GM23338 (cell line): ENCODE measurements around the gene CAMK2N2. TPM values are rescaled to one million over a fixed set of nuclear protein-coding genes. Genes with fewer than 3 reads are reported as not detected.

Source experiments
- ATAC-seq: fragments of 200-7000 bp; cut with Tn5 transposase; 3 replicates; pipeline ENCODE4 v1.9.1; 2020
- DNase-seq: peaks from one replicate; pipeline ENCODE4 v3.0.0-alpha.2; 2015; ENCODE audit warnings: low spot score
- H2AFZ ChIP-seq: fragments of 200-600 bp; sonication (generic); 2 replicates; pipeline ENCODE4 v1.8.0; 2016; ENCODE audit warnings: antibody characterized with exemption, mild to moderate bottlenecking, moderate library complexity
- H3F3A ChIP-seq: fragments of 200-600 bp; sonication (generic); replicated peaks from 2 replicates; pipeline ENCODE4 v1.8.0; 2017; ENCODE audit warnings: antibody characterized with exemption, mixed run types, low read depth
- H3K27ac ChIP-seq: fragments of 200-600 bp; sonication (generic); 2 replicates; pipeline ENCODE4 v1.6.1; 2016; ENCODE audit warnings: low read depth
- H3K27me3 ChIP-seq: fragments of 200-600 bp; sonication (generic); 2 replicates; pipeline ENCODE4 v1.8.0; 2016; ENCODE audit warnings: mild to moderate bottlenecking, mixed run types, moderate library complexity; ENCODE audit not compliant: insufficient read depth
- H3K36me3 ChIP-seq: fragments of 200-600 bp; sonication (generic); 2 replicates; pipeline ENCODE4 v1.8.0; 2016; ENCODE audit warnings: mild to moderate bottlenecking; ENCODE audit not compliant: insufficient read depth
- H3K4me1 ChIP-seq: fragments of 200-600 bp; sonication (generic); 2 replicates; pipeline ENCODE4 v1.8.0; 2016; ENCODE audit warnings: mild to moderate bottlenecking, moderate library complexity; ENCODE audit not compliant: insufficient read depth
- H3K4me2 ChIP-seq: fragments of 200-600 bp; sonication (generic); 2 replicates; pipeline ENCODE4 v1.7.1; 2017; ENCODE audit warnings: mixed run types
- H3K4me3 ChIP-seq: fragments of 200-600 bp; sonication (generic); 2 replicates; pipeline ENCODE4 v1.6.1; 2016; ENCODE audit warnings: mixed run types
- H3K79me2 ChIP-seq: fragments of 200-600 bp; sonication (generic); replicated peaks from 2 replicates; pipeline ENCODE4 v1.8.0; 2017; ENCODE audit warnings: mild to moderate bottlenecking; ENCODE audit not compliant: insufficient read depth
- H3K9me2 ChIP-seq: fragments of 200-600 bp; sonication (generic); 2 replicates; pipeline ENCODE4 v1.8.0; 2017; ENCODE audit not compliant: insufficient read depth
- H4K20me1 ChIP-seq: fragments of 200-600 bp; sonication (generic); replicated peaks from 2 replicates; pipeline ENCODE4 v1.8.0; 2017; ENCODE audit warnings: mild to moderate bottlenecking; ENCODE audit not compliant: insufficient read depth
- H3K27ac Mint-ChIP-seq: 2 replicates; pipeline ENCODE4 v1.8.0; 2020; ENCODE audit warnings: inconsistent platforms, mild to moderate bottlenecking, moderate library complexity, mixed read lengths
- H3K27me3 Mint-ChIP-seq: 3 replicates; pipeline ENCODE4 v1.8.0; 2022; ENCODE audit warnings: low read depth, mild to moderate bottlenecking, moderate library complexity, mixed read lengths, inconsistent platforms; ENCODE audit not compliant: insufficient read depth, poor library complexity
- H3K36me3 Mint-ChIP-seq: 3 replicates; pipeline ENCODE4 v1.8.0; 2021; ENCODE audit warnings: low read depth, mild to moderate bottlenecking, inconsistent platforms, moderate library complexity, mixed read lengths
- H3K4me1 Mint-ChIP-seq: 3 replicates; pipeline ENCODE4 v1.8.0; 2020; ENCODE audit warnings: mild to moderate bottlenecking, inconsistent platforms, mixed read lengths
- H3K4me3 Mint-ChIP-seq: 3 replicates; pipeline ENCODE4 v1.8.0; 2021; ENCODE audit warnings: moderate library complexity, mild to moderate bottlenecking, inconsistent platforms, mixed read lengths
- H3K9me3 Mint-ChIP-seq: 3 replicates; pipeline ENCODE4 v1.8.0; 2020; ENCODE audit warnings: moderate library complexity, mild to moderate bottlenecking, inconsistent platforms, mixed read lengths
- CREB1 ChIP-seq: fragments of 250-450 bp; sonication (Bioruptor Pico); IDR thresholded peaks from 2 replicates; pipeline ENCODE4 v1.5.0; 2020; ENCODE audit warnings: low read depth, mild to moderate bottlenecking, moderate library complexity
- EZH2 ChIP-seq: fragments of 200-600 bp; sonication (generic); IDR thresholded peaks from one replicate; pipeline ENCODE4 v1.8.0; 2017; ENCODE audit warnings: antibody characterized with exemption, mild to moderate bottlenecking, low read depth; ENCODE audit not compliant: unreplicated experiment
- EZH2phosphoT487 ChIP-seq: fragments of 200-600 bp; sonication (generic); IDR thresholded peaks from one replicate; pipeline ENCODE4 v1.8.1; 2018; ENCODE audit warnings: antibody characterized with exemption; ENCODE audit not compliant: unreplicated experiment
- JUNB ChIP-seq: IDR thresholded peaks from one replicate; pipeline ENCODE4 v1.6.1; 2016; ENCODE audit warnings: antibody characterized with exemption; ENCODE audit not compliant: unreplicated experiment
- NANOG ChIP-seq: IDR thresholded peaks from 2 replicates; pipeline ENCODE4 v1.6.1; 2016; ENCODE audit warnings: antibody characterized with exemption, borderline replicate concordance
- POLR2AphosphoS5 ChIP-seq: IDR thresholded peaks from 2 replicates; pipeline ENCODE4 v1.6.1; 2016; ENCODE audit warnings: antibody characterized with exemption, low read depth
- STAT1 ChIP-seq: IDR thresholded peaks from one replicate; pipeline ENCODE4 v1.6.1; 2016; ENCODE audit warnings: antibody characterized with exemption; ENCODE audit not compliant: unreplicated experiment
- ZNF114 ChIP-seq: fragments of 250-450 bp; sonication (Bioruptor Pico); IDR thresholded peaks from 2 replicates; pipeline ENCODE4 v1.5.0; 2020; ENCODE audit warnings: mild to moderate bottlenecking, moderate library complexity
- ZNF331 ChIP-seq: fragments of 250-450 bp; sonication (Bioruptor Pico); IDR thresholded peaks from 2 replicates; pipeline ENCODE4 v1.5.0; 2020; ENCODE audit warnings: low read depth, mild to moderate bottlenecking, moderate library complexity
- polyA plus RNA-seq: library from polyadenylated mRNA; unstranded; fragments of >200 nt; fragmentation: Nextera tagmentation; extraction: Ambion mirVana; gene quantifications from 2 replicates; pipeline ENCODE4 v1.2.1, GENCODE V29; 2016
- total RNA-seq: library from RNA; depleted of rRNA; stranded (reverse); fragments of >200 nt; shearing (Covaris generic); gene quantifications from 2 replicates; pipeline ENCODE4 v1.2.3, GENCODE V29; 2014
- TF ChIP-seq, protein P1 (sequence below), 2 experiments: fragments of 200-600 bp in 1 of 2; sonication (generic) in 1 of 2; conservative IDR thresholded peaks; 2 replicates each; pipeline versions ENCODE4 v1.5.1 to v1.6.1; 2016 to 2017; ENCODE audit warnings: antibody characterized with exemption in 2 of 2, low read depth in 2 of 2, mild to moderate bottlenecking in 2 of 2, moderate library complexity in 1 of 2
- TF ChIP-seq, protein P2 (sequence below): IDR thresholded peaks from 2 replicates; pipeline ENCODE4 v1.6.1; 2016; ENCODE audit warnings: antibody characterized with exemption
- TF ChIP-seq, protein P3 (sequence below): IDR thresholded peaks from one replicate; pipeline ENCODE4 v1.6.1; 2018; ENCODE audit warnings: antibody characterized with exemption; ENCODE audit not compliant: unreplicated experiment

Gene CAMK2N2
- total and polyA plus RNA-seq, 2 experiments from 2014 or later = 0.32 to 1.3 TPM

DNA sequence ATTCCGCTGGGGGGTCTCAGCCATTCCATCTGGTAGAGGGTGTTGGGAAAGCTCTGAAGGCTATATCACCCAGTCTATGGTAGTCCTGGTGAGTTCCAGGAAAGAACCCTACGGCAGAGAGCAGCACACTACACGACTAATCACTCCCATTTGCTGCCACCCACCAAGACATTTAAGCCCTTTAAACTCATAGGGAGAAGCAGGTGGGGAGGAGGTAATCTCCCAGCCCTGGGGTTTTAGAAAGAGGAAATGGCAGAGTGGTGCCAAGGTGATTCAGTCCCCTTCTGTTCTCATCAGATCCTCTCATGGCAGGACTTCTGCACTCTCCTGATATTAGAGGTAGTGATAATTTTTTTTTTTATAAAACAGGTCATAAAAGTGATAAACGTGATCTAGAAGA, 42.5 kb downstream of the CAMK2N2 start:
- H3K27me3 ChIP-seq = no peaks in the 10 kb centered on the region
- no peaks in the 10 kb centered on the region for H3K36me3 Mint-ChIP-seq
- H3K4me2 ChIP-seq = no peak overlapping the region
- no peak overlapping the region for H3K4me3 Mint-ChIP-seq
- no peak overlapping the region for H3K27ac Mint-ChIP-seq
- H3K9me3 Mint-ChIP-seq = no peaks in the 10 kb centered on the region
- 0 out of 2 replicates have a peak, but pooled peaks cover 4% of the 10 kb centered on the region for H4K20me1 ChIP-seq
- H3K4me3 ChIP-seq = no peak overlapping the region
- H3K4me1 Mint-ChIP-seq = no peaks in the 10 kb centered on the region
- ATAC-seq (no peak), DNase-seq (no peak)
- no peak overlapping the region for H3K27ac ChIP-seq
- H3K27me3 Mint-ChIP-seq = peaks cover 5% of the 10 kb centered on the region
- H3K9me2 ChIP-seq = no peaks in the 10 kb centered on the region
- H2AFZ ChIP-seq = no peak overlapping the region
- no peaks in the 10 kb centered on the region for H3F3A ChIP-seq
- H3K36me3 ChIP-seq = no peaks in the 10 kb centered on the region
- no peak for TF ChIP-seq ZNF114 (CRISPR knock-in tag)
- no peak for TF ChIP-seq CREB1
- no peak for TF ChIP-seq ZNF331 (CRISPR knock-in tag)
- no peak for TF ChIP-seq NANOG
- TF ChIP-seq, protein P1, sequence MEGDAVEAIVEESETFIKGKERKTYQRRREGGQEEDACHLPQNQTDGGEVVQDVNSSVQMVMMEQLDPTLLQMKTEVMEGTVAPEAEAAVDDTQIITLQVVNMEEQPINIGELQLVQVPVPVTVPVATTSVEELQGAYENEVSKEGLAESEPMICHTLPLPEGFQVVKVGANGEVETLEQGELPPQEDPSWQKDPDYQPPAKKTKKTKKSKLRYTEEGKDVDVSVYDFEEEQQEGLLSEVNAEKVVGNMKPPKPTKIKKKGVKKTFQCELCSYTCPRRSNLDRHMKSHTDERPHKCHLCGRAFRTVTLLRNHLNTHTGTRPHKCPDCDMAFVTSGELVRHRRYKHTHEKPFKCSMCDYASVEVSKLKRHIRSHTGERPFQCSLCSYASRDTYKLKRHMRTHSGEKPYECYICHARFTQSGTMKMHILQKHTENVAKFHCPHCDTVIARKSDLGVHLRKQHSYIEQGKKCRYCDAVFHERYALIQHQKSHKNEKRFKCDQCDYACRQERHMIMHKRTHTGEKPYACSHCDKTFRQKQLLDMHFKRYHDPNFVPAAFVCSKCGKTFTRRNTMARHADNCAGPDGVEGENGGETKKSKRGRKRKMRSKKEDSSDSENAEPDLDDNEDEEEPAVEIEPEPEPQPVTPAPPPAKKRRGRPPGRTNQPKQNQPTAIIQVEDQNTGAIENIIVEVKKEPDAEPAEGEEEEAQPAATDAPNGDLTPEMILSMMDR (conservative IDR thresholded peaks at IDR 0.05; ENCODE audit: low read depth in 2 of 2) = no peak
- TF ChIP-seq EZH2phosphoT487 = no peak
- TF ChIP-seq, protein P2, sequence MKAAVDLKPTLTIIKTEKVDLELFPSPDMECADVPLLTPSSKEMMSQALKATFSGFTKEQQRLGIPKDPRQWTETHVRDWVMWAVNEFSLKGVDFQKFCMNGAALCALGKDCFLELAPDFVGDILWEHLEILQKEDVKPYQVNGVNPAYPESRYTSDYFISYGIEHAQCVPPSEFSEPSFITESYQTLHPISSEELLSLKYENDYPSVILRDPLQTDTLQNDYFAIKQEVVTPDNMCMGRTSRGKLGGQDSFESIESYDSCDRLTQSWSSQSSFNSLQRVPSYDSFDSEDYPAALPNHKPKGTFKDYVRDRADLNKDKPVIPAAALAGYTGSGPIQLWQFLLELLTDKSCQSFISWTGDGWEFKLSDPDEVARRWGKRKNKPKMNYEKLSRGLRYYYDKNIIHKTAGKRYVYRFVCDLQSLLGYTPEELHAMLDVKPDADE = no peak
- no peak for TF ChIP-seq JUNB
- TF ChIP-seq, protein P3, sequence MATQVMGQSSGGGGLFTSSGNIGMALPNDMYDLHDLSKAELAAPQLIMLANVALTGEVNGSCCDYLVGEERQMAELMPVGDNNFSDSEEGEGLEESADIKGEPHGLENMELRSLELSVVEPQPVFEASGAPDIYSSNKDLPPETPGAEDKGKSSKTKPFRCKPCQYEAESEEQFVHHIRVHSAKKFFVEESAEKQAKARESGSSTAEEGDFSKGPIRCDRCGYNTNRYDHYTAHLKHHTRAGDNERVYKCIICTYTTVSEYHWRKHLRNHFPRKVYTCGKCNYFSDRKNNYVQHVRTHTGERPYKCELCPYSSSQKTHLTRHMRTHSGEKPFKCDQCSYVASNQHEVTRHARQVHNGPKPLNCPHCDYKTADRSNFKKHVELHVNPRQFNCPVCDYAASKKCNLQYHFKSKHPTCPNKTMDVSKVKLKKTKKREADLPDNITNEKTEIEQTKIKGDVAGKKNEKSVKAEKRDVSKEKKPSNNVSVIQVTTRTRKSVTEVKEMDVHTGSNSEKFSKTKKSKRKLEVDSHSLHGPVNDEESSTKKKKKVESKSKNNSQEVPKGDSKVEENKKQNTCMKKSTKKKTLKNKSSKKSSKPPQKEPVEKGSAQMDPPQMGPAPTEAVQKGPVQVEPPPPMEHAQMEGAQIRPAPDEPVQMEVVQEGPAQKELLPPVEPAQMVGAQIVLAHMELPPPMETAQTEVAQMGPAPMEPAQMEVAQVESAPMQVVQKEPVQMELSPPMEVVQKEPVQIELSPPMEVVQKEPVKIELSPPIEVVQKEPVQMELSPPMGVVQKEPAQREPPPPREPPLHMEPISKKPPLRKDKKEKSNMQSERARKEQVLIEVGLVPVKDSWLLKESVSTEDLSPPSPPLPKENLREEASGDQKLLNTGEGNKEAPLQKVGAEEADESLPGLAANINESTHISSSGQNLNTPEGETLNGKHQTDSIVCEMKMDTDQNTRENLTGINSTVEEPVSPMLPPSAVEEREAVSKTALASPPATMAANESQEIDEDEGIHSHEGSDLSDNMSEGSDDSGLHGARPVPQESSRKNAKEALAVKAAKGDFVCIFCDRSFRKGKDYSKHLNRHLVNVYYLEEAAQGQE = no peak
- no peak for TF ChIP-seq EZH2
- no peaks in the 10 kb centered on the region for H3K79me2 ChIP-seq
- H3K4me1 ChIP-seq = no peaks in the 10 kb centered on the region

DNA sequence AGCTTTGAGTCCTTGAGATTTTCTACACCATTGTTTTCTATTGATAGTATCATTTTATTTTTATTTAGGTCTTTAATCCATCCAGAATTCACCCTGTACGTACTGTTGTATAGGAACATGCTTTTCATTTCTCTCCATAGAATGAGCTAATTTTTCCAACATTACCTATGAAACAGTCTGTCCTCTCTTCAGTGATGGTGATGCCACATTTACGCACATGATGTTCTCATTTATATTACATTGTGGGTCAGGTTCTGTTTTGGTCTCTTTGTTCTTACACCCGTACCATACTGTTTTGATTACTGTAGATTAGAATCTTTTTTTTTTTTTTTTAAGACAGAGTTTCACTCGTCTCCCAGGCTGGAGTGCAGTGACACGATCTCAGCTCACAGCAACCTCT, 49.6 kb downstream of the CAMK2N2 start:
- no peaks in the 10 kb centered on the region for H3K9me3 Mint-ChIP-seq

More for the DNA sequence above, 49.6 kb downstream of the CAMK2N2 start:
- H3F3A ChIP-seq = no peaks in the 10 kb centered on the region
- H3K79me2 ChIP-seq = no peaks in the 10 kb centered on the region
- H3K4me2 ChIP-seq = no peak overlapping the region
- H2AFZ ChIP-seq = no peak overlapping the region
- H3K27ac ChIP-seq = no peak overlapping the region
- H3K4me1 Mint-ChIP-seq = no peaks in the 10 kb centered on the region
- H3K27me3 ChIP-seq = no peaks in the 10 kb centered on the region
- H3K9me2 ChIP-seq = no peaks in the 10 kb centered on the region
- no peaks in the 10 kb centered on the region for H3K36me3 ChIP-seq
- H3K4me3 ChIP-seq = no peak overlapping the region
- peaks cover 6% of the 10 kb centered on the region for H3K27me3 Mint-ChIP-seq
- no peaks in the 10 kb centered on the region for H3K4me1 ChIP-seq
- TF ChIP-seq EZH2 (no peak), ZNF331 (CRISPR knock-in tag) (no peak), ZNF114 (CRISPR knock-in tag) (no peak), STAT1 (no peak), POLR2AphosphoS5 (no peak), CREB1 (no peak)
- TF ChIP-seq, protein P2 = no peak
- TF ChIP-seq, protein P1 (conservative IDR thresholded peaks at IDR 0.05; ENCODE audit: low read depth in 2 of 2) = no peak
- ATAC-seq (no peak), DNase-seq (no peak)
- 0 out of 2 replicates have a peak, but pooled peaks cover 5% of the 10 kb centered on the region for H4K20me1 ChIP-seq
- no peak overlapping the region for H3K27ac Mint-ChIP-seq
- no peak overlapping the region for H3K4me3 Mint-ChIP-seq
- no peaks in the 10 kb centered on the region for H3K36me3 Mint-ChIP-seq
